Dermis microvascular lymphatic vessel endothelial cell (primary cell): ENCODE results near the gene PIN4. TPM values are rescaled to one million over a fixed set of nuclear protein-coding genes. Genes with fewer than 3 reads are reported as not detected.
"Not testable (repeated sequence)": the region's sequence is repeated elsewhere in the genome, so short reads cannot be mapped to it uniquely, and the experiment has no call there.

Experiments
- DNase-seq, 2 donors: peaks; one replicate each; pipeline versions ENCODE4 v3.0.0 to v3.0.0-alpha.2; 2010; ENCODE audit warnings: low read depth in 2 of 2
- total RNA-seq: library from RNA; depleted of rRNA; stranded (reverse); fragments of >200 nt; gene quantifications from 2 replicates; pipeline ENCODE4 v1.2.1, GENCODE V29; 2014

PIN4 gene
- total RNA-seq, 1 donor from 2014 or later, result 11.0 TPM

GRCh38 chrX:72201836-72202536 lies 20.4 kb downstream of the PIN4 start:
- DNase-seq, result peak; percentile 75 to 84

GRCh38 chrX:72202792-72203401 lies 21.3 kb downstream of the PIN4 start:
- no peak for DNase-seq

- no peak for DNase-seq
Observed at GRCh38 chrX:72203421-72203820, 21.9 kb downstream of the PIN4 start.

- no peak for DNase-seq
Observed at GRCh38 chrX:72205706-72206105, 24.1 kb downstream of the PIN4 start.

GRCh38 chrX:72207366-72207765 lies 25.8 kb downstream of the PIN4 start:
- no peak for DNase-seq

- DNase-seq, result no peak
Observed at GRCh38 chrX:72208126-72208800, 26.7 kb downstream of the PIN4 start.

- DNase-seq, result no peak
Observed at GRCh38 chrX:72216973-72217372, 35.4 kb downstream of the PIN4 start.

GRCh38 chrX:72220375-72220774 lies 38.8 kb downstream of the PIN4 start:
- DNase-seq, result not testable (repeated sequence)

GRCh38 chrX:72230290-72230689 lies 48.7 kb downstream of the PIN4 start:
- no peak for DNase-seq

- no peak for DNase-seq
Observed at GRCh38 chrX:72236841-72237240, 55.3 kb downstream of the PIN4 start.

- no peak for DNase-seq
Observed at GRCh38 chrX:72238183-72238582, 56.6 kb downstream of the PIN4 start.

GRCh38 chrX:72238721-72239475 lies 57.3 kb downstream of the PIN4 start, which contains the start of gene ERCC6L:
TSS of gene ERCC6L (minus strand) at chrX:72239027. CDS start at chrX:72238911, 116 bp downstream.
- peak; percentile 60 to 84 for DNase-seq

GRCh38 chrX:72240976-72241375 lies 59.4 kb downstream of the PIN4 start:
- no peak for DNase-seq

GRCh38 chrX:72243472-72243871 lies 61.9 kb downstream of the PIN4 start:
- DNase-seq, result peak; percentile 18 to 63

GRCh38 chrX:72245461-72246089 lies 64.0 kb downstream of the PIN4 start:
- peak; percentile 21 to 55 for DNase-seq

GRCh38 chrX:72247206-72247942 lies 65.8 kb downstream of the PIN4 start:
- DNase-seq, result peak in 1 of 2 donors; percentile 56
